K562 (cell line): ENCODE results near the gene PHTF2. TPM values are rescaled to one million over a fixed set of nuclear protein-coding genes. Genes with fewer than 3 reads are reported as not detected.
A peak's percentile ranks its signal among the peaks of the same experiment; 100 is the strongest.

Experiments
- COPS2 ChIP-seq: fragments of 450-650 bp; conservative IDR thresholded peaks from 2 replicates; pipeline ENCODE4 v1.6.1; 2016; ENCODE audit warnings: mild to moderate bottlenecking, moderate library complexity
- DMBX1 ChIP-seq: fragments of 250-450 bp; sonication (Bioruptor Pico); IDR thresholded peaks from 2 replicates; pipeline ENCODE4 v1.8.0; 2022; ENCODE audit warnings: inconsistent platforms, mild to moderate bottlenecking, moderate library complexity, borderline replicate concordance
- HNRNPLL ChIP-seq: fragments of 200-400 bp; formaldehyde crosslinking; IDR thresholded peaks from 2 replicates; pipeline ENCODE4 v1.6.1; 2017; ENCODE audit warnings: low read length, low read depth, mild to moderate bottlenecking; ENCODE audit not compliant: poor library complexity, severe bottlenecking
- MAFG ChIP-seq: fragments of 450-650 bp; conservative IDR thresholded peaks from 2 replicates; pipeline ENCODE4 v1.6.1; 2016; ENCODE audit warnings: missing genetic modification characterization, missing compliant biosample characterization
- SIN3A ChIP-seq, 2 experiments: fragments of 150-350 bp in 1 of 2; IDR thresholded peaks; 2 replicates each; pipeline ENCODE4 v1.6.1; 2011 to 2016; ENCODE audit warnings: borderline replicate concordance in 2 of 2, low read depth in 2 of 2, low read length in 2 of 2, mild to moderate bottlenecking in 2 of 2, moderate library complexity in 2 of 2; ENCODE audit not compliant: control insufficient read depth in 1 of 2
- TEAD4 ChIP-seq, 2 experiments: sonication (generic) in 1 of 2; formaldehyde crosslinking in 1 of 2; IDR thresholded peaks; 2 replicates each; pipeline versions ENCODE4 v1.6.1 to v1.8.0; 2012 to 2022; ENCODE audit warnings: borderline replicate concordance in 1 of 2, inconsistent platforms in 1 of 2, low read length in 1 of 2, mild to moderate bottlenecking in 1 of 2, missing genetic modification reagents in 1 of 2
- TFAM ChIP-seq: fragments of 250-450 bp; sonication (Bioruptor Pico); conservative IDR thresholded peaks from 2 replicates; pipeline ENCODE4 v1.5.0; 2021; ENCODE audit warnings: mild to moderate bottlenecking, moderate library complexity
- ZFPM2 ChIP-seq: fragments of 250-450 bp; sonication (Bioruptor Pico); IDR thresholded peaks from 2 replicates; pipeline ENCODE4 v1.5.1; 2022; ENCODE audit warnings: mild to moderate bottlenecking
- ZNF165 ChIP-seq: fragments of 250-450 bp; sonication (Bioruptor Pico); IDR thresholded peaks from 2 replicates; pipeline ENCODE4 v1.4.0; 2020; ENCODE audit warnings: borderline replicate concordance
- ZNF3 ChIP-seq: fragments of 250-450 bp; sonication (Bioruptor Pico); IDR thresholded peaks from 2 replicates; pipeline ENCODE4 v1.5.0; 2021; ENCODE audit warnings: mild to moderate bottlenecking, moderate library complexity
- polyA plus RNA-seq, 8 experiments: library from polyadenylated mRNA; depleted of rRNA in 4 of 8; stranded (reverse) in 5 of 8; unstranded in 3 of 8; fragments of >200 nt; fragmentation: Nextera tagmentation in 2 of 8; fragmentation: Illumina TruSeq in 1 of 8; extraction: Ambion mirVana in 2 of 8; extraction: Trizol in 1 of 8; gene quantifications; 2 replicates each; pipeline versions ENCODE4 v1.2.1 to v1.2.3, GENCODE V29; 2011 to 2014; ENCODE audit warnings: inconsistent platforms in 1 of 8, missing spikeins in 1 of 8
- total RNA-seq, 7 experiments: library from RNA; depleted of rRNA in 6 of 7; stranded (reverse); fragments of >200 nt in 6 of 7; fragmentation: Illumina TruSeq in 2 of 7; extraction: Trizol in 2 of 7; gene quantifications; 2 replicates each; pipeline versions ENCODE4 v1.2.1 to v1.2.3, GENCODE V29; 2011 to 2021; ENCODE audit warnings: low replicate concordance in 1 of 7
- TF ChIP-seq, protein P1 (sequence below): fragments of 250-450 bp; sonication (Bioruptor Pico); IDR thresholded peaks from 2 replicates; pipeline ENCODE4 v1.4.0; 2020; ENCODE audit warnings: borderline replicate concordance
- TF ChIP-seq, protein P2 (sequence below), 2 experiments: fragments of 450-650 bp; IDR thresholded peaks; 2 replicates each; pipeline ENCODE4 v1.6.1; 2018; ENCODE audit warnings: mild to moderate bottlenecking in 2 of 2, low read depth in 1 of 2; ENCODE audit not compliant: partially characterized antibody in 2 of 2
- TF ChIP-seq, protein P3 (sequence below), 2 experiments: fragments of 200-800 bp in 1 of 2; sonication (Bioruptor generic) in 1 of 2; sonication (generic) in 1 of 2; formaldehyde crosslinking in 1 of 2; IDR thresholded peaks in 1 of 2; conservative IDR thresholded peaks in 1 of 2; 2 replicates each; pipeline versions ENCODE4 v1.5.0 to v1.6.1; 2016 to 2020; ENCODE audit warnings: missing compliant biosample characterization in 1 of 2, missing genetic modification characterization in 1 of 2, missing genetic modification reagents in 1 of 2
- TF ChIP-seq, protein P4 (sequence below): sonication (generic); formaldehyde crosslinking; IDR thresholded peaks from 2 replicates; pipeline ENCODE4 v1.9.0; 2022; ENCODE audit warnings: mild to moderate bottlenecking, missing genetic modification reagents
- TF ChIP-seq, protein P5 (sequence below): fragments of 450-650 bp; IDR thresholded peaks from 2 replicates; pipeline ENCODE4 v1.6.1; 2017; ENCODE audit warnings: antibody characterized with exemption

The PHTF2 gene
- total and polyA plus RNA-seq, 9 of the 15 experiments (the other 6 are each of a cell fraction or from before 2014, with no cell fraction given): 17.9 to 43.6 (median 25.4) TPM

DNA sequence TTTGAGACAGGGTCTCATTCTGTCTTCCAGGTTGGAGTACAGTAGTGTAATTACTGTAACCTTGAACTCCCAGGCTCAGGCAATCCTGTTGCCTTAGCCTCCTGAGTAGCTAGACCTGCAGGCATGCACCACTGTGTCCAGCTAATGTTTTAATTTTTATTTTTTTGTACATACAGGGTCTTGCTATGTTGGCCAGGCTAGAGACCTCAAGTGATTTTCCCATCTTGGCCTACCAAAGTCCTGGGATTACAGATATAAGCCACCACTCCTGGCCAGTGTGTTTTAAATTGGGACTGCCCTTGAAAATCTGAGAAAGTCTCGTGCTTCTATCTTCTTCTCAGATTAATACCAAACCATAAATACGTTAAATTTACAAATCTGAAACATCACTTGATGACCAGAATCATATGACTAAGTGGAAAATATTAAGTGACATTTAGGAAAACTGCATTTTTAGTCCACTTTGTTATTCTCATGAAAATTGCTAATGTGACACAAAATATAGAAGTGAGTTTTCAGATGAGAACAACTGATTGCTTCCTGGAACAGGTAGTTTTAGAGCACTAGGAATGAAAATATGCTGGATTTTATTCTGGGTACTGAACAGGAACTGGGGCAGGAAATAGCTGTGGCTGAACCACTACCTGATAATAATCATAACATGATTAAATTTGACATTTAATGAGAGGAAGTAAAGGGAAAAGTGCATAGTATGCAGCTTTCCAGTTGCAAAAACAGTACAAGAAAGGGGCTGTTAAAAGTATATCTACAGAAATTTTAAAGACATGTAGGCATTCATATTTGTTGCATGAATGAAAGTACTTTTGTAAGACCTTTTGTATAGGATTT, 4.2 kb downstream of the PHTF2 start (continued):
- TF ChIP-seq, protein P1, sequence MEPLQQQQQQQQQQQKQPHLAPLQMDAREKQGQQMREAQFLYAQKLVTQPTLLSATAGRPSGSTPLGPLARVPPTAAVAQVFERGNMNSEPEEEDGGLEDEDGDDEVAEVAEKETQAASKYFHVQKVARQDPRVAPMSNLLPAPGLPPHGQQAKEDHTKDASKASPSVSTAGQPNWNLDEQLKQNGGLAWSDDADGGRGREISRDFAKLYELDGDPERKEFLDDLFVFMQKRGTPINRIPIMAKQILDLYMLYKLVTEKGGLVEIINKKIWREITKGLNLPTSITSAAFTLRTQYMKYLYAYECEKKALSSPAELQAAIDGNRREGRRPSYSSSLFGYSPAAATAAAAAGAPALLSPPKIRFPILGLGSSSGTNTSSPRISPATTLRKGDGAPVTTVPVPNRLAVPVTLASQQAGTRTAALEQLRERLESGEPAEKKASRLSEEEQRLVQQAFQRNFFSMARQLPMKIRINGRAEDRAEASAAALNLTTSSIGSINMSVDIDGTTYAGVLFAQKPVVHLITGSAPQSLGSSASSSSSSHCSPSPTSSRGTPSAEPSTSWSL (CRISPR knock-in tag): no peak
- TF ChIP-seq DMBX1 (CRISPR knock-in tag) (no peak), ZNF3 (CRISPR knock-in tag) (no peak), HNRNPLL (no peak), ZNF165 (CRISPR knock-in tag) (no peak), TEAD4 (IDR thresholded peaks at IDR 0.05; ENCODE audit: low read length) (peak; percentile 24; the same call in 1 of the 2 replicates), TEAD4 (CRISPR knock-in tag; IDR thresholded peaks at IDR 0.05; ENCODE audit: borderline replicate concordance) (no peak), TFAM (CRISPR knock-in tag) (no peak), SIN3A (IDR thresholded peaks at IDR 0.05; ENCODE audit: borderline replicate concordance in 2 of 2, control insufficient read depth in 1 of 2, low read depth in 2 of 2, low read length in 2 of 2) (no peak), COPS2 (no peak), ZFPM2 (CRISPR knock-in tag) (no peak), MAFG (tag) (peak; percentile 45)
- TF ChIP-seq, protein P2, sequence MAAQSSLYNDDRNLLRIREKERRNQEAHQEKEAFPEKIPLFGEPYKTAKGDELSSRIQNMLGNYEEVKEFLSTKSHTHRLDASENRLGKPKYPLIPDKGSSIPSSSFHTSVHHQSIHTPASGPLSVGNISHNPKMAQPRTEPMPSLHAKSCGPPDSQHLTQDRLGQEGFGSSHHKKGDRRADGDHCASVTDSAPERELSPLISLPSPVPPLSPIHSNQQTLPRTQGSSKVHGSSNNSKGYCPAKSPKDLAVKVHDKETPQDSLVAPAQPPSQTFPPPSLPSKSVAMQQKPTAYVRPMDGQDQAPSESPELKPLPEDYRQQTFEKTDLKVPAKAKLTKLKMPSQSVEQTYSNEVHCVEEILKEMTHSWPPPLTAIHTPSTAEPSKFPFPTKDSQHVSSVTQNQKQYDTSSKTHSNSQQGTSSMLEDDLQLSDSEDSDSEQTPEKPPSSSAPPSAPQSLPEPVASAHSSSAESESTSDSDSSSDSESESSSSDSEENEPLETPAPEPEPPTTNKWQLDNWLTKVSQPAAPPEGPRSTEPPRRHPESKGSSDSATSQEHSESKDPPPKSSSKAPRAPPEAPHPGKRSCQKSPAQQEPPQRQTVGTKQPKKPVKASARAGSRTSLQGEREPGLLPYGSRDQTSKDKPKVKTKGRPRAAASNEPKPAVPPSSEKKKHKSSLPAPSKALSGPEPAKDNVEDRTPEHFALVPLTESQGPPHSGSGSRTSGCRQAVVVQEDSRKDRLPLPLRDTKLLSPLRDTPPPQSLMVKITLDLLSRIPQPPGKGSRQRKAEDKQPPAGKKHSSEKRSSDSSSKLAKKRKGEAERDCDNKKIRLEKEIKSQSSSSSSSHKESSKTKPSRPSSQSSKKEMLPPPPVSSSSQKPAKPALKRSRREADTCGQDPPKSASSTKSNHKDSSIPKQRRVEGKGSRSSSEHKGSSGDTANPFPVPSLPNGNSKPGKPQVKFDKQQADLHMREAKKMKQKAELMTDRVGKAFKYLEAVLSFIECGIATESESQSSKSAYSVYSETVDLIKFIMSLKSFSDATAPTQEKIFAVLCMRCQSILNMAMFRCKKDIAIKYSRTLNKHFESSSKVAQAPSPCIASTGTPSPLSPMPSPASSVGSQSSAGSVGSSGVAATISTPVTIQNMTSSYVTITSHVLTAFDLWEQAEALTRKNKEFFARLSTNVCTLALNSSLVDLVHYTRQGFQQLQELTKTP (IDR thresholded peaks at IDR 0.05; ENCODE audit: low read depth in 1 of 2, partially characterized antibody in 2 of 2): no peak
- TF ChIP-seq, protein P3, sequence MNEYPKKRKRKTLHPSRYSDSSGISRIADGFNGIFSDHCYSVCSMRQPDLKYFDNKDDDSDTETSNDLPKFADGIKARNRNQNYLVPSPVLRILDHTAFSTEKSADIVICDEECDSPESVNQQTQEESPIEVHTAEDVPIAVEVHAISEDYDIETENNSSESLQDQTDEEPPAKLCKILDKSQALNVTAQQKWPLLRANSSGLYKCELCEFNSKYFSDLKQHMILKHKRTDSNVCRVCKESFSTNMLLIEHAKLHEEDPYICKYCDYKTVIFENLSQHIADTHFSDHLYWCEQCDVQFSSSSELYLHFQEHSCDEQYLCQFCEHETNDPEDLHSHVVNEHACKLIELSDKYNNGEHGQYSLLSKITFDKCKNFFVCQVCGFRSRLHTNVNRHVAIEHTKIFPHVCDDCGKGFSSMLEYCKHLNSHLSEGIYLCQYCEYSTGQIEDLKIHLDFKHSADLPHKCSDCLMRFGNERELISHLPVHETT (CRISPR knock-in tag; conservative IDR thresholded peaks at IDR 0.05 in 1 of 2, IDR thresholded peaks at IDR 0.05 in 1 of 2): no peak
- TF ChIP-seq, protein P4, sequence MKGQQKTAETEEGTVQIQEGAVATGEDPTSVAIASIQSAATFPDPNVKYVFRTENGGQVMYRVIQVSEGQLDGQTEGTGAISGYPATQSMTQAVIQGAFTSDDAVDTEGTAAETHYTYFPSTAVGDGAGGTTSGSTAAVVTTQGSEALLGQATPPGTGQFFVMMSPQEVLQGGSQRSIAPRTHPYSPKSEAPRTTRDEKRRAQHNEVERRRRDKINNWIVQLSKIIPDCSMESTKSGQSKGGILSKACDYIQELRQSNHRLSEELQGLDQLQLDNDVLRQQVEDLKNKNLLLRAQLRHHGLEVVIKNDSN: no peak
- TF ChIP-seq, protein P5, sequence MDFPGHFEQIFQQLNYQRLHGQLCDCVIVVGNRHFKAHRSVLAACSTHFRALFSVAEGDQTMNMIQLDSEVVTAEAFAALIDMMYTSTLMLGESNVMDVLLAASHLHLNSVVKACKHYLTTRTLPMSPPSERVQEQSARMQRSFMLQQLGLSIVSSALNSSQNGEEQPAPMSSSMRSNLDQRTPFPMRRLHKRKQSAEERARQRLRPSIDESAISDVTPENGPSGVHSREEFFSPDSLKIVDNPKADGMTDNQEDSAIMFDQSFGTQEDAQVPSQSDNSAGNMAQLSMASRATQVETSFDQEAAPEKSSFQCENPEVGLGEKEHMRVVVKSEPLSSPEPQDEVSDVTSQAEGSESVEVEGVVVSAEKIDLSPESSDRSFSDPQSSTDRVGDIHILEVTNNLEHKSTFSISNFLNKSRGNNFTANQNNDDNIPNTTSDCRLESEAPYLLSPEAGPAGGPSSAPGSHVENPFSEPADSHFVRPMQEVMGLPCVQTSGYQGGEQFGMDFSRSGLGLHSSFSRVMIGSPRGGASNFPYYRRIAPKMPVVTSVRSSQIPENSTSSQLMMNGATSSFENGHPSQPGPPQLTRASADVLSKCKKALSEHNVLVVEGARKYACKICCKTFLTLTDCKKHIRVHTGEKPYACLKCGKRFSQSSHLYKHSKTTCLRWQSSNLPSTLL: no peak
